H4 (cell line): ENCODE measurements around the gene CDH12. TPM values are rescaled to one million over a fixed set of nuclear protein-coding genes. Genes with fewer than 3 reads are reported as not detected.
"Not testable (repeated sequence)": the region's sequence is repeated elsewhere in the genome, so short reads cannot be mapped to it uniquely, and the experiment has no call there.

Experiments used
- DNase-seq: peaks from one replicate; pipeline ENCODE4 v3.0.0-alpha.2; 2015; ENCODE audit warnings: low spot score
- total RNA-seq: library from RNA; depleted of rRNA; stranded (reverse); fragments of >200 nt; shearing (Covaris generic); gene quantifications from 2 replicates; pipeline ENCODE4 v1.2.3, GENCODE V29; 2014

The CDH12 gene
- total RNA-seq, 1 experiment from 2014 or later = 49.2 TPM

DNA sequence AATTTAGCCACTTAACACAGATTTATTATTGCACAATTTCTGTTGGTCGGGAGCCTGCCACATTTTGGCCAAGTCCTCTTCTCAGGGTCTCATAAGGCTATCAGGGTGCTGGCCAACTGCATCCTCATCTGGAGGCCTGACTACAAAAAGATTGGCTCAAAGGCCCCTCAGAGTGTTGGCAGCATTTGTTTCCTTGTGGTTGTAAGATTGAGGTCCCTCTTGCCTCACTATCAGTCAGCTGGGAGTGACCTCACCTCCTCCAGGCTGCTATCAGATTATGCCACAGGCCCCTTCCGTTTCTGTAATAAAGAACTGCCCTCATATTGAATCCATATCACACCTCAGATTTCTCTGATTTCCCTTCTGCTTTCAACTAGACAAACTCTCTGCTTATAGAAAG lies 698.4 kb downstream of the CDH12 start:
- DNase-seq = not testable (repeated sequence)

DNA sequence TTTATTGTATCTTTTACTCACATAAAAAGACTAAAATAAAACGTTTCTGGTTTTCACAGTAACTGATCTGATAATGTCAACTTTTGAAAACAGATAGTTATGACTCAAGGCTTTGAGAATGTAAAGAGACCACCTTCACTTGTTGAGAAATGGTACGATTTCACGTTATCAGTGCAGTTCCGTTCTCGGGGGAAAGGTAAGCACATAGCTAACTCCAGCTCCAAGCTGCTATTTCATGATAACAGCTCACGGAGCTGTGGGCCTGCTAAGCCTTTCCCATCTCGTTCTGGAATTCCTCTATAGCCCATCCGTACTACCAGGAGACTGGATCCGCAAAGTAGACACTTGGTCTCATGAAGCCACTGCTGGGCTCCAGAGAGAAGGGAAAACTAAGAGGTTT lies 701.3 kb downstream of the CDH12 start:
- DNase-seq = not testable (repeated sequence)

DNA sequence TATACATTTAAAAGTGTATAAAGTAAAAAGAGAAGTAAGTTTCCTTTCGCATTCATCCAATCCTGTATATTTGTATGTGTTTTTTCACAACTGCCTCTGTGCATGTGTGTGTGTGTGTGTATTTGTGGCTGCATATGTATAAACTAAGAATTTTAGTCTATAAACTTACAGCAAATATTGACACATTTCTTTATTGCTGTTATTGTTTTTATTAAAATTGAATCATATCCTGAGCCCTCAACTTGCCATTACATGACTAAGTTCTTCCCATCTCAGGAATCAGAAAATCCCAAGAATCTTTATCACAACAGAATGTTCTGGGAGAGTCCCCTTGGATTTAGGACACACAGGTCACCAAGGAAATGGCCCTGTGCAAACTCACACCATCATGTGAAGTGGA lies 712.7 kb downstream of the CDH12 start:
- not testable (repeated sequence) for DNase-seq

DNA sequence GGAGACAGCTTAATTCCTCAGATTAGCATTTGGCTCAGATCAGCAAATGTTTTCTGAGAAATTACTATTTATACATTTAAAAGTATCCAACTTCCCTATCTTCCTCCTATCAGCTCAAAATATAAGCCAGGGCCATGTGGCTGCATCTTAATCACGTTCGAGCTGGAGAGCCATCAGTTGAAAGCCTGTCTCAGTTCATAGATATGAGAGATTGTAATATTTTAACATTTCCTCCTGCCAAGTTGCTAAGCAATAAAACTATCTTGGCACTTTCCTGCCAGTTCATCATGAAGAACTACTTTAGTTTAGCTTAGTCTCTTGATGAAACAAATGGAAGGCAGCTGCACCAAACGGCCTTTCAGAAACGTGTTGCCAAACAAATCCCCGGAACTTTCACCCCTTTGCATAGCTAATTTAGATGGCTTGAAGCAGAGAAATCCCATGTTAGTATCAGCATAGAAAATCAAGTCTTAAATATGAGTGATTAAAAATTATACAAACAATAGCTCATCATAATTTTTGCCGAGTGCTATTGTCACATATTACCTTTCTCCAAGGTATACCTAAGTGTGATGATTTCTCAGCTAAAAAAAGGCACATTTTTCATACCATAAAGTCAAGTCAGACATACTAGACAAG lies 713.4 kb downstream of the CDH12 start:
- not testable (repeated sequence) for DNase-seq

DNA sequence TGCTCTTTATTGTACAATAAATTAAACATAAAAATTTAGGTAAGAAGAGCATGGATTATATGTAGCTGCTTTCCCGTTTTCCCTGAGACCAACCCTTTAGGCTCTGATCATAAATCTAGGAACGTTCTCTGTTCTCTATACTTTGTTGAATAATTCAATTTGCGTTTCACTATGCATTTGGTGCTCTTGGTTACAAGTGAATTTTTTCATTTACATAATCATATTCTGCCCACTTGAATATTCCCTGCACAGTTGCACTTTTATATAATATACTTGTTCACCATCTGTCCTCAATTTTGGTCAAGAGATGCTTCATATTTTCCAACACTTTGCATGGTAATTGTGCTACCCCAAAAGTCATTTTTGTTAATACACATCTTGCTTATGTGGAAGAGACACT lies 741.8 kb downstream of the CDH12 start:
- no peak for DNase-seq

DNA sequence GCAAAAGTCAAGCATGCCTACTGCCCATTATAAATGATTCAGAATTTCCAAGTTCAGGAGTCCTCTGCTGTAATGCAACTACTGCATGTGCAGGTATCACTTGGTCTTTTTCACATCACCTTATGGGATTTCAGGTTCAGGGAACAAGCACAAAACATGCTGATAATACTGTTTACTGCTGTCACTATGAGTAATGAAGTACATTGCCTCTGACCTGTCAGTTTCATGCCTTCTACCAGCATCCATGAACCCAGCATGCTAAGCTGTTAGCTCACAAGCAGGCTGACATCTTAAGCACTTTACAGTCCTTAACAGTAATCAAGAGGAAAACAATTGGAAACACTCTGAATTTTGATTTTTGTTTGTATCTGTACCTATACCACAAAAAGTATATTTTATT lies 743.8 kb downstream of the CDH12 start:
- no peak for DNase-seq

DNA sequence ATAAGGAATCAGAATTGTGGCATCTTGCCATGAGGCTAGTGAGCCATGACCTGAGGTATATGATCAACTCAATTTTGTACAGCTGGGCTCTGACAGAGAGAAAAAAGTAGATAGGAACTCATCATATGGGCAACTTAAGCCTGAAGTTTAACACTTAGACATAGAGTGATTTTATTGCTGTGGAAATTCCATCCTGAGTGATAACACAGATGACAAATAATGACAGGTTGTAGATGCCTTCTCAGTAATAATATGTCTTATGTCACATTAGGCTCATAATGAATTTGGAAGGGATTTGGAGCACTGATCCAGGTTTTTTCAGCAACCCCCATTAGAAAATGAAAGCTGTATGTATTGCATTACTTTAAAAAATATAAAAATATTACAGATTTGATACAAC lies 744.6 kb downstream of the CDH12 start:
- DNase-seq = no peak

DNA sequence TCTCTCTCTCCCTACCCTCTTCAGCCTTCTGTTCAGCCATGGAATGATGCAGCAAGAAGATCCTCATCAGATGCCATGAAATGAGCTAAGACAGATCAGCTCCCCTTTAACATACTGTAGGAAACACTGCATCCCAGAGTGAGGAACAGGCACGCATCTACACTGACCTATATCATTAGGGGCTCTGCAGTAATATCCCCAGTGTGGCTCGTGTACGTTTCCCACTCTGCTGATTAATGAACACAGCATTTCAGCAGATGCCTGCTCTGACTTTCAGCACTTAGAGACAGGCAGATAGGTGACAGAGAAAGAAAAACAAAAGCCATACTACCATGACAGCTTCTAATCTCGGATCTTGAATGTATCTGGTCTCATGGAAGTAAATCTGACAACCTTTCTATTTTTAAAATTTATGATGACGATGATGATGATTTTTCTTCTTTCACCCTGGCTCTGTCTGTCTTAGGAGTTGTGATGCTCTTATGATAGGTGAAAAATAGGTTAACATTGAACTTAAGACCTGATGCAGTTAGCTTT lies 750.3 kb downstream of the CDH12 start:
- DNase-seq = no peak

DNA sequence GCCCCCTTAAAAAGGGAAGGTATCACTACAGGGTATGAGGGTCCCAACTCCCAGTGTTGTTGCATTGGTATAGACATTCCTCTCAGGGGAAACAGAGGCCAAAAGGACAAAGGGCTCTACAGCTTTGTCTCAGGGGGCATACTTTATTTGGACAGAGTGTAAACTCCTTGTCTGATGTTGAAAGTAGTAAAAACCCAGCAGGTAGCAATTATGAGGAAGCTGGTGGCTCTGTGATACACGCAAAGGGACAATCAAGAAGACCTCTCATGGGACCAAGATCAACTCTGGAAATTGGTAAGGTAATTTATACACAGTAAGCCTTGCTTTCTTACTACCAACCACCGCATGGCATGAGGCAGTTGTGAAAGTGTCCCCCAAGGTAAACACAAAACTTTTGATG lies 764.6 kb downstream of the CDH12 start:
- DNase-seq = no peak

DNA sequence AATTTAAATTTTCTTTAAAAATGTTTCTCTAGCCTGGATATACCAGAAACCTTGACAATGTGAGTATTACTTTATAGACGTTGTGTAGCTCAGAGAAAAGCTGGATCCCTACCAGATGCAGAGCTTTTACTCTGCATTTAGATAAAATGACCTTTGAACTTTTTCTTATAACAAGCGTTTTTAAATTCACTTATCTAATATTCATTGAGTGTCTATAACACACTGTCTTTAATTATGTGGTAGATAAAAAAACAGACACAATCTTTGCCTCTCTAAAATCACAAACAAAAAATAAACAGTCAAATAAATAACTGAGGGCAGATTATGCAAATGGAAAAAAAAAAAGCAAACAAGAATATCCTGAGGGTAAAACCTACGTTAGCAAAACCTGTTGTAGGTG lies 773.6 kb downstream of the CDH12 start:
- DNase-seq = no peak

DNA sequence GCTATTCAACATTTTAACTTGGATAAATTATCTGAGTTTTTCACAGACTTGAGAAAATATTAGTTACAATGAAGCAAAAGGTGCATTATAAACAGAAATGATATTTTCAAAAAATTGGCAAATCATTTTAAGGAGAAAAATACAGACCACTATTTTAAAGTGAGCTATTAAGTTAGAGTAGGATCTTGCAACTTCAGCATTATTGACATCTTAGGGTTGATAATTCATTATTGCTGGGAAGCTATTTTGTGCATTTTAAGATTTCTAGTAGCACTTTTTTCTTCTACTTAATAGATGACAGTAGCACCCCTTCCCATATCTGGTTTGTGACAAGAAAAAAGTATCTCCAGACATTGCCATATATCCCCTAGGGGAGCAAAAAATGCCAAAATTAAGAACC lies 774.1 kb downstream of the CDH12 start:
- DNase-seq = no peak

DNA sequence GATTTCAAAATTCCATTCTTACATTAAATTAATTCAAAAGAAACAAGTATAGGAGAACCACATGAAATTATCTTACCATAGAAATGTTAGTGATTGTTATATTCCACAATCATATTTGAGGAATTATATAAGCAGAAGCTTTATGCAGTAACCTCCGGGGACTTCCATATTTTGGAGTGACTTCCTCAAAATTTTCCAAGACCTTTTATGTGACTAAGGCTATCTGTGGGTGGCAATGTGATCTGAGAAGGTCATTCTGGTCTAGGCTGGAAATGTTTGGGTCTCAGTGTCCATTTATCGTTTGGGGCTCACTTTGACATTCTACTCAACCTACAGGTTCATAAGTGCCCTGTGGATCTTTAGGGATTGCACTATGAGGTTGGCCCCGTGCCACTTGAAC lies 776.6 kb downstream of the CDH12 start:
- no peak for DNase-seq

DNA sequence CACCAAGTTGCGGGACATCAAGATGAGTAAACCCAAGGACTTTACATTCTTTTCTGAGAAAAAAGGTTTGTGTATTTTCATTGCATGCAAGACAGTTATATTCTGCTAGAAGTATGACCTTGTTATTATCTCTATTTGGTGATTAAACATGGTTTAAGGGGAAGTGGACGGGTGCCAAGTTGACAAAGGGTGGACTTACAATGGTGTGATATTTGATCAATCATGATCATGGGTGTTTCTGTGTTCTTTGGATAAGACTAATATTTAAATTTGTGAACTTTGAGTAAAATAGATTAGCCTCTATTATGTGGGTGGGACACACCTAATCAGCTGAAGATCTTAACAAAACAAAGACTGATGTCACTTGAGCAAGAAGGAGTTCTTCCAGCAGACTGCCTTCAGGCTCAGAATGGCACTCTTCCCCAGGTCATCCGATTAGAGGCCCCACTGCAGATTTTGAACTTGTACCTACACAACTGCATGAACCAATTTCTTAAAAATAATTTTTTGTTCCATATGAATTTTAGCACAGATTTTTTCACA lies 782.9 kb downstream of the CDH12 start:
- DNase-seq = no peak

DNA sequence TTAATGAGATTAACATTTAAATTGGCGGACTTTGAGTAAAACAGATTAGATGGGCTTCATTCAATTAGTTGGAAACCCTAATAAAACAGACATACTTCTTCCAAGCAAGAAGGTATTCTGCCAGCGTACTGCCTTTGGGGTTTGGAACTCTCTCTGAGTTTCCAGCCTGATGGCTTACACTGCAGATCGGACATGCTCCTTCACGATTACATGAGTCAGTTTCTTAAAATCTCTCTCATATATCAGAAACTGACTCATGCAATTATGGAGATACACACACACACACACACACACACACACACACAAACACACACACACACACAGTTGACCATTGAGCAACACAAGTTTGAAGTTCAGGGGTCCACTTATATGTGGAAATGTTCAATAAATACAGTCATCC lies 789.4 kb downstream of the CDH12 start:
- DNase-seq = no peak

DNA sequence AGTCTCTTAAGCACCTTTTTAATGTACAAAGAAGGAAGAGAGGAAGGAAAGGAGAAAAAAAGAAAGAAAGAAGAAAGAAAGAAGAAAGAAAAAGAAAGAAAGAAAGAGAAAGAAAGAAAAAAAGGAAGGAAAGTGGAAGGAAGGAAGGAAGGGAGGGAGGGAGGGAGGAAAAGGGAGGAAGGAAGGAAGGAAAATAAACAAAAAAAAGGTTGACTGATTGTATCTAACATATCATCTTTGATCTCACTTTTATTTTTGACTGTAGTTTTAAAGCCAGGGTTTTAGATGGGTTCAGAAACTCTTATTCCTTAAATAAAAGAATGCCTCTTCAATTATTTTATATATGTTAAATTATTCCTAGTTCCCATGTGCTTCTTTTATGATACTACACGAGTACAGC lies 794.5 kb downstream of the CDH12 start:
- DNase-seq = no peak

DNA sequence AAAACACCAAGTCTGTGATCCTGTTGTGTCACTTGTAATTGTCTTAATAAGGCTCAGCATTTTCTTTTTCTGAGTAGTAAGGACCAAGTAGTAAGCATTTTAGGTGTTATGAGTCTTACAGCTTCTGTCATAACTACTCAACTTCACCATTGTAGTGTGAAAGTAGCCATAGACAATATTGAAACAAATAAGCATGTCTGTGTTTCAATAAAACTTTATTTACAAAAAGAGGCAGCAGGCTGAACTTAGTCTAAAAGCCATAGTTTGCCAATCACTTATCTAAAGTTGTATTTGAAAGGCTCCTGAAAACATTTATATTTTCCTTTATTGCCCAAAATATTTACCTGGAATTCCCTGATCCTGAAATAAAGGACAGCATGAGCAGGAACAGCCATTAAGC lies 796.1 kb downstream of the CDH12 start:
- DNase-seq = no peak

DNA sequence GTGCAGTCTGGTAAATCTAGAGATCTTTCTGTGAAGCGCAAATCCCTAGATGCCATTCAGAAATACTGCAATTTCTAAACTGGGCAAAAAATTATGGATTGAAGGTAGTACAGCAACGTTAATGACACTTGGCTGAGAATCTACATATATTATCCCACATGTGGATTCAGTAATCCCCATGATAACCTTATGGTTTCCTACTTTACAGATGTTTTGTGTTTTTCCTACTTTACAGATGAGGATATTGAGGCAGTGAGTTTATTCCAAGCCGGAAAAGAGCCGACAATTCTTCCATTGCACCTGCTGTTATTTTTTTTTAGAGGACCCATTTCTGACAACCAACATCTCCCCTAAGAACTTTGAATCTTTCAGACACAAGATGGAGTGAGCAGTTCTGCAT lies 796.5 kb downstream of the CDH12 start:
- DNase-seq = no peak

DNA sequence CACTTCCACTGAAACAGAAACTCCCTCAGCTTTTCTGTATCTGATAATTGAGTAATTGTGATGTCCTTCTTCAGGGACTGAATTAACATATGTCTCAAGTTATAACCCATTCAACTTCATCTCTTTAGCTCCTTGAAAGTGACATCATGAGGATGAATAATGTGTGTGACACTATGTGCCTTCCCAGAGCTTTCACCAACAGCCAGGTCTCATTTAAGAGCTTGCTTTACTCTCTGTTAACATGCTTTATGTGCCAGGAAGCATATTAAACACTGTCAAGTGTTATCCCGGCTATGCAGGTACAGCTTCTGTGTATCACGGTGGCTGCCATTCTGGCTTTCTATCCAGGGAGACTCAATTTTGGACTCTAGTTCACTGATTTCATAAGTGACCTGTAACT lies 799.9 kb downstream of the CDH12 start:
- DNase-seq = no peak

DNA sequence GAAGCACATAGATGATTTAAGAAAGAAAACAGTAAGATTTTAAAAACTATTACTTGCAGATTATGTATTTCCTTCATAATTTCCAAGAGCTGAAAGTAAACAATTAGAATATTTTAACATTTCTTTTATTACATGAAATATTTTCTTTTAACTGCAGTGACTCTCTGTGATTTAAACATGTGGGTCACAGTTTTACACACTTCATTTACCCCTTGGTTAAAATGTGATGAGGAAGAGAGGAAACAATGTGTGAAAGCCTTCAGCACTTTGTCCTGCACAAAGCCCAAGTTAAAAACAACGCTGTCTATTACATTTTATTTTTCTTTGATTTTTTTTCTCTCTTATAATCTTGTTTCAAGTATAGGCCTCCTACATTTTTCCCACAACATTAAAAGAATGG lies 801.3 kb downstream of the CDH12 start:
- DNase-seq = no peak

DNA sequence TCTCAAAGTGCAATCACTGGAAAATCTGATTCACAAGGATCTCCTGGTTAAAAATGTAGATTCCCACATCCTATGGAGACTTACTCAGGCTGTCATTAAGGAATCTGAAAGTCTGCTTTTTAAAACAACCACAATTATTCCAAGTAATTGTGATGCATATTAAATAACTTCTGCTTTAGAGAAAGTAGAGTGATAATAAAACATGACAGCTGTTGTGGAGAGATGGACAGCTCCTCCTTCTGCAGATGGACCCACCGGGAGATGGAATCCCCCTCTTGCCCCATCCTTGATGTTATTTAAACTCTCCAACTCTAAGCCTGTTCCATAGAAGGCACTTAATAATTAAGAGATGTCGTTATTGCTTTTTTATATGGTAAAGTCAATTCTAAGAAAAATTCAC lies 802.2 kb downstream of the CDH12 start:
- no peak for DNase-seq

DNA sequence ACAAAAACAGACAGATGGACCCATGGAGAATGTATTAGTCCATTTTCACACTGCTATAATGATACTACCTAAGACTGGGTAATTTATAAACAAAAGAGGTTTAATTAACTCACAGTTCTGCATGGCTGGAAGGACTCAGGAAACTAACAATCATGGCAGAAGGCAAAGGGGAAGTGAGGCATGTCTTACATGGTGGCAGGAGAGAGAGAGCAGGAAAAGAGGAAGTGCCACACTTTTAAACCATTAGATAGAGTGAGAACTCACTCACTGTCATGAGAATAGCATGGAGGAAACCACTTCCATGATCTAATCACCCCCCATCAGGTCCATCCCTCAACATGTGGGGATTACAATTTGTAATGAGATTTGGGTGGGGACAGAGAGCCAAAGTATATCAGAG lies 808.9 kb downstream of the CDH12 start:
- DNase-seq = no peak

DNA sequence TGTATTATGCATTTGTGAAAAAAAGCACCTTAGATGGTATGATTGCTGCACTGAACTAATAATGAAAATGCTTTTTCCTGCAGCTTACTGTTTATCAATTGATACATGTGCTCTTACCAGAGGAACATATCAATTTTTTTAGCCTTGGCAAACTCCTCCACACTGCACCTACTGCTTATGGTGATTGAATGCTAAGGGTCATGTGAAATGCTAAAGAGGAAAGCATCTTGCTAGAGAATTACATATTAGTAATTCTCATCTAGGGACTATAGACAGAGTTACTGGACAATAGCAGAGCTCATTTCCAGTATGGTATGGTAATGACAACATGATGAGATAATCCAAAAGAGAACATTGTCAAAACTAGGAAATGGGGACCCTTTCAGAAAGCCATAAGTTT lies 817.1 kb downstream of the CDH12 start:
- no peak for DNase-seq

DNA sequence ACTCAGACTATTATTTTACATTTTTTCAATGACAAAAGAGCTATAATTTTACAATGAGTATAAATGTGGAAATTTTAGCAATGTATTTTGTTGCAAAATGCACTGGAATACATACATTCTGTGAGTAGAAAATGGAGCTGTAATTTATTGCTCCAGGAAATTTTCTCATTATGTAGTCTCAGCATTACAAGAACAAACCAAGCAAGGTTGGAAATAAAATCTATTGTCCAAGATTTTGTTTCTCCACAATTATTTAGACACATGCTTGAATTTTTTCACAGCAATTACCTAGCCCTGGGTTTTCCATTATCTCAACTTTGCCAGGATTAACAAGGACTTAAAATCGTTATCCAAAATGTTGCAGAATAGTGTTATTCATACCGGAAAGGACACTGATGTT lies 820.1 kb downstream of the CDH12 start:
- DNase-seq = no peak

DNA sequence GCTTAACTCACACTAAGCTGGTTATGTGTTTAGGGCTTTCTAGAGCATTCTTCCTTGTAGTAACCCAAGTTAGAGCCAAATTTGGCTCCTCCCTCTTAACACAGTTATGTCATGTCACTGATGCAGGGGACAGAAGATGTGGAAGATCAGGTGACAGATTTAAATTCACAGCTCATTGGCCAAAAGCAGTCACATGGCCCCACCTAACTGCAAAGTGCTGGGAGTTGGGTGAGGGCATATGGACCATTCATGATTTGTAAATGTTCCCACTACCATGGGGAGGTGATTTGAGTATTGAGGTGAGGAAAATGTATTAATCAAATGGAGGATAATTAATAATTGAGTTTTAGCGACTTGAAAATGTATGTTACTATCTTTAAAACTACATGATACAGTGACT lies 829.4 kb downstream of the CDH12 start:
- DNase-seq = no peak
